Mammary epithelial cell (primary cell): ENCODE results near the gene OLA1.

Experiments used
- CTCF ChIP-seq, 2 donors: IDR thresholded peaks in 1 of 2; conservative IDR thresholded peaks in 1 of 2; 2 replicates each; pipeline ENCODE4 v1.5.1; 2011 to 2012; ENCODE audit warnings: inconsistent platforms in 2 of 2, low read length in 2 of 2, mild to moderate bottlenecking in 2 of 2, control low read depth in 1 of 2, low read depth in 1 of 2; ENCODE audit not compliant: insufficient read depth in 1 of 2; ENCODE audit errors: extremely low read depth in 1 of 2
- EZH2 ChIP-seq: IDR thresholded peaks from 2 replicates; pipeline ENCODE4 v1.6.1; 2012; ENCODE audit warnings: low read length, inconsistent platforms, borderline replicate concordance

DNA sequence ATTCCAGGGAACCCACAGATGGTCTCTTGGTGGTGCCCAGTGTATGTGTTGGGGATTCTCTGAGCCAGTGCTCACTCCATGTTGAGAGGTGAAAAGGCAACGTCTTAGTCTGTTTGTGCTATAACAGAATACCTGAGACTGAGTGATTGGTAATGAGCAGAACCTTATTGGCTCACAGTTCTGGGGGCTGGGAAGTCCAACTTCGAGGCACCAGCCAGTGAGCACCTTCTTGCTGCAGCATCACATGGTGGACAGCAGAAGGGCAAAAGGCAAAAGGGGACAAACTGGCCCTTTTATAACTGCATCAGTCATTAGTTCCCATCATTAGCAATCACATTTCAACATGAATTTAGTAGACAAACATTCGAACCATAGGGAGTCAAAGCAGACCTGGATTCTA lies 202.2 kb downstream of the OLA1 start:
- no peak for TF ChIP-seq CTCF (conservative IDR thresholded peaks at IDR 0.05 in 1 of 2, IDR thresholded peaks at IDR 0.05 in 1 of 2; ENCODE audit: extremely low read depth in 1 of 2, insufficient read depth in 1 of 2, low read depth in 1 of 2, low read length in 2 of 2)
- TF ChIP-seq EZH2: no peak
